ENCODE data around the gene ZDHHC9. TPM values are rescaled to one million over a fixed set of nuclear protein-coding genes. Genes with fewer than 3 reads are reported as not detected.
A peak's percentile ranks its signal among the peaks of the same experiment; 100 is the strongest.

ZDHHC9 gene
- total and polyA plus RNA-seq, 4 experiments from 2014 or later = 5.1 to 8.1 (median 5.8) TPM

DNA sequence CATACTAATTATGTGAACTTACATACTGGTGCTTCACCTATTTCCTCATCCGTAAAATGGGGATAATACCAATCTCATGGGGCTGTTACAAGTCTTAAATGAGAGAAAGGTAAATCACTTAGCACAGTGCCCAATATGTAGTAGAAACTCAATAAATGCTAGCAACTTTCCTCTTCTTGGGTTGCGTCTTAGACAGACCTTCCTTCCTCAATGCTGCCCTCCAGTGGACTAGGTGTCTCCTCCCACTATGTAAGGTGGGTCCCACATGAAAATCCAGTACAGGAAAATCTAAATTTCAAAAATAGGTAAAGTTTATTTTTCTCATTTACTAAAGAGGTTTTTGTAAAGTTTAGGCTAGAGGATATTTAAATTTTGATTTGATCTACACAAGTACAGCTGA, 20.6 kb downstream of the ZDHHC9 start:
- POLR2A ChIA-PET (ENCODE audit: partially characterized antibody) = interaction anchor here (1.2 to 2.2 kb wide), 4 partner anchors 42 to 67 kb away, joined by 3 to 8 read pairs (median 5); no protein-coding TSS in a partner anchor
- Histone ChIP-seq H3K27me3 (ENCODE audit: insufficient read depth, low read length) (no peaks in the 10 kb centered on the region), H3K4me3 (ENCODE audit: low read length in 2 of 2) (no peak overlapping the region), H3K9me3 (ENCODE audit: control insufficient read depth in 1 of 2, low read length in 2 of 2) (no peaks in the 10 kb centered on the region), H3K4me1 (ENCODE audit: insufficient read depth, low read length) (peaks cover 10% of the 10 kb centered on the region), H3K27ac (ENCODE audit: low read depth, low read length) (no peak overlapping the region), H3K36me3 (ENCODE audit: insufficient read depth, low read length) (no peaks in the 10 kb centered on the region)
- H3K36me3 Mint-ChIP-seq = peaks cover 0 to 1% of the 10 kb centered on the region in 2 donors
- peak overlapping the region in 2 of 8 donors; percentile 57 to 69 for H3K4me3 Mint-ChIP-seq
- peak overlapping the region in 2 of 7 donors; percentile 7 to 23 for H3K27ac Mint-ChIP-seq
- no peaks in the 10 kb centered on the region for H3K9me3 Mint-ChIP-seq
- CTCF ChIA-PET (ENCODE audit: partially characterized antibody) = interaction anchor here (0.6 to 5.3 kb wide), 37 partner anchors 9 to 238 kb away, joined by 3 to 48 read pairs (median 4); partner anchors contain the start of gene APLN
- no peaks in the 10 kb centered on the region for H3K27me3 Mint-ChIP-seq
- intact Hi-C loops (cut with micrococcal nuclease) = loop anchor here (1.0 to 5.0 kb wide), 8 partner anchors 41 to 216 kb away; no protein-coding TSS in a partner anchor
- peaks cover 9 to 19% (median 11%) of the 10 kb centered on the region in 4 donors for H3K4me1 Mint-ChIP-seq
- DNase-seq = peak; percentile 38 to 62 (median 59)

DNA sequence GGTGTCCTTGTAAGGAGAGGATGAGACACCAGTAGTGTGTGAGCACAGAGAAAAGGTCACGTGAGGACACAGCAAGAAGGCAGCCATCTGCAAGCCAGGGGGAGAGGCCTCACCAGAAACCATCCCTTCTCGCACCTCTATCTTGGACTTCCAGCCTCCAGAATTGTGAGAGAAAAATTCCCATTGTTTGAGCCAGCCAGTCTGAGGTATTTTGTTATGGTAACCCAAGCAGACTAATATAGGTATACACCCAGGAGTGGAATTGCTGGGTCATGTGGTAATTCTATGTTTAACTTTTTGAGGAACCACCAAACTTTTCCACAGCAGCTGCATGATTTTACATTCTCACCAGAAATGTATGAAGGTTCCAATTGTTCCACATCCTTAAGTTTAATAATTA, 25.6 kb downstream of the ZDHHC9 start:
- DNase-seq = no peak
- Histone ChIP-seq H3K9me3 (ENCODE audit: control insufficient read depth in 1 of 2, low read length in 2 of 2) (no peaks in the 10 kb centered on the region), H3K4me1 (ENCODE audit: insufficient read depth, low read length) (no peaks in the 10 kb centered on the region), H3K27me3 (ENCODE audit: insufficient read depth, low read length) (no peaks in the 10 kb centered on the region), H3K27ac (ENCODE audit: low read depth, low read length) (no peak overlapping the region), H3K4me3 (ENCODE audit: low read length in 2 of 2) (no peak overlapping the region), H3K36me3 (ENCODE audit: insufficient read depth, low read length) (no peaks in the 10 kb centered on the region)
- CTCF ChIA-PET (ENCODE audit: partially characterized antibody) = no interaction called here
- POLR2A ChIA-PET (ENCODE audit: partially characterized antibody) = no interaction called here
- peaks cover 1 to 4% of the 10 kb centered on the region in 2 donors for H3K36me3 Mint-ChIP-seq
- no peak overlapping the region for H3K27ac Mint-ChIP-seq
- peaks cover 0 to 4% (median 2%) of the 10 kb centered on the region in 4 donors for H3K4me1 Mint-ChIP-seq
- intact Hi-C loops (cut with micrococcal nuclease) = no loop called here
- H3K27me3 Mint-ChIP-seq = no peaks in the 10 kb centered on the region
- H3K9me3 Mint-ChIP-seq = peaks cover 0 to 3% (median 0%) of the 10 kb centered on the region in 8 donors
- H3K4me3 Mint-ChIP-seq = no peak overlapping the region

DNA sequence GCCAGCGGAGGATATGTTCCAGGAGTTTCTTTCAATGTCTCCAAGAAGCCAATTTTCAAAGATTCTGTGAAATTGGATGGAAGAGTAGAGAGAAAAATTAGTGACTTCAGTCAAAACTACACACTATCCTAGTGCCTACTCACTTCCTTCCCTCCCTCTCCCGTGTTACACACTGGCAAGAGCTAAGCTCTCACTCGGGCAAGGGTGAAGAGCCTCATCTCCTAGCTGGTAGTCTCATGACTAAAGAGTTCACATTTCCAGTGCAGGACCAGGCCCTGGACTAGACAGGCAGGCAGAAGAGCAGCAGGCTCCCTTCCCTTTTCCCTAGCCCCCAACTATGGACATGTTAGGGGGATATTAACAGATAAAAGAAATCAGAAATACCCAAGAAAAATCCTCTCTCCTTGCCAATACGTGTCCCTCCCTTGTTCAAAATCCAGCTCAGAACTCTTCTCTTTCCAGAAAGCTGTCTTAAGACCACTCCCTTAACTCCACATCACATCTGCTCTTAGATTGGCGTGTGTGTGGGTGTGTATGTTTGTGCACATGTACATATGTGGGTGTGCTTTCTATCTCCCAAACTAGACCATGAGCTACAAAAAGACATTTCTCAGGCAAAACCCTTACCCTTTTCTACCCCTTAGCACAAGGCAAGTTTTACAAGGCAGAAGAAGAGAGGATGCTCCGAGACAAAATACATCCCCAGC, 29.9 kb downstream of the ZDHHC9 start:
- Histone ChIP-seq H3K27ac (ENCODE audit: low read depth, low read length) (no peak overlapping the region), H3K4me3 (ENCODE audit: low read length in 2 of 2) (no peak overlapping the region), H3K9me3 (ENCODE audit: control insufficient read depth in 1 of 2, low read length in 2 of 2) (no peaks in the 10 kb centered on the region), H3K27me3 (ENCODE audit: insufficient read depth, low read length) (no peaks in the 10 kb centered on the region), H3K36me3 (ENCODE audit: insufficient read depth, low read length) (no peaks in the 10 kb centered on the region), H3K4me1 (ENCODE audit: insufficient read depth, low read length) (peaks cover 7% of the 10 kb centered on the region)
- H3K36me3 Mint-ChIP-seq = peaks cover 4 to 6% of the 10 kb centered on the region in 2 donors
- POLR2A ChIA-PET (ENCODE audit: partially characterized antibody) = no interaction called here
- DNase-seq = no peak
- H3K4me1 Mint-ChIP-seq = peaks cover 7 to 8% (median 7%) of the 10 kb centered on the region in 4 donors
- CTCF ChIA-PET (ENCODE audit: partially characterized antibody) = interaction anchor here (1.2 to 1.4 kb wide), 2 partner anchors 10 to 152 kb away, joined by 3 to 4 read pairs; no protein-coding TSS in a partner anchor
- intact Hi-C loops (cut with micrococcal nuclease) = no loop called here
- no peak overlapping the region for H3K27ac Mint-ChIP-seq
- peaks cover 0 to 3% (median 0%) of the 10 kb centered on the region in 8 donors for H3K9me3 Mint-ChIP-seq
- no peak overlapping the region for H3K4me3 Mint-ChIP-seq
- no peaks in the 10 kb centered on the region for H3K27me3 Mint-ChIP-seq

DNA sequence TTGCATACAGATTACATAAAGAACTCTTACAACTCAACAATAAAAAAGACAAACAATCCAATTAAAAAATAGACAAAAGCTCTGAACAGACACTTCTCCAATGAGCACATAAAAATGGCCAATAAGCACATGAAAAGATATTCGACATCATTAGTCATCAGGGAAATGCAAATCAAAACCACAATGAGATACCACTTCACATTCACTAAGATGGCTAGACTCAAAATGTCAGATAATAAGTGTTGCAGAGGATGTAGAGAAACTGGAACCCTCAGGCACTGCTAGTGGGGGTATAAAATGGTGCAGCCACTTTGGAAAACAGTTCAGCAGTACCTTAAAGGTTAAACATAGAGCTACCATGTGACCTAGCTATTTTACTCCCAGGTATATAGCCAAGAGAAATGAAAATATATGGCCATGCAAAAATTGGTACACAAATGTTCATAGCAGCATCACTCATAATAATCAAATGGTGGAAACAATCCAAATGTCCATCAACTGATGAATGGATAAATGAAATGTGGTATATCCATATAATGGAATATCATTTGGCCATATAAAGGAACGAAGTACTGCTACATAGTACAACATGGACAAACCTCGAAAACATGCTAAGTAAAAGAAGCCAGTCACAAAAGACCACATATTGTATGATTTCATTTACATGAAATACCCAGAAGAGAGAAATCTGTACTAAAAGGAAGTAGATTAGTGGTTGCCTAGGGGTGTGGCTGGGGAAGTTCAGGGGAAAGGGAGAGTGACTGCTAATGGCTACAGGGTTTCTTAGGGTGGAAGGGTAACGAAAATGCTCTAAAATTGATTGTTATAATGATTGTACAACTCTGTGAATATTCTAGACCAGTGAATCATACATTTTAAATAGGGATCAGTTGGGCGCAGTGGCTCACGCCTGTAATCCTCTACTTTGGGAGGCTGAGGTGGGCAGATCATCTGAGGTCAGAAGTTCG, 34.6 kb downstream of the ZDHHC9 start:
- Histone ChIP-seq H3K4me1 (ENCODE audit: insufficient read depth, low read length) (peaks cover 10% of the 10 kb centered on the region), H3K27ac (ENCODE audit: low read depth, low read length) (no peak overlapping the region), H3K27me3 (ENCODE audit: insufficient read depth, low read length) (no peaks in the 10 kb centered on the region), H3K36me3 (ENCODE audit: insufficient read depth, low read length) (no peaks in the 10 kb centered on the region), H3K4me3 (ENCODE audit: low read length in 2 of 2) (no peak overlapping the region), H3K9me3 (ENCODE audit: control insufficient read depth in 1 of 2, low read length in 2 of 2) (no peaks in the 10 kb centered on the region)
- no peak overlapping the region for H3K27ac Mint-ChIP-seq
- CTCF ChIA-PET (ENCODE audit: partially characterized antibody) = interaction anchor here (1.3 to 2.0 kb wide), 3 partner anchors 14 to 171 kb away, joined by 3 to 6 read pairs (median 3); no protein-coding TSS in a partner anchor
- H3K9me3 Mint-ChIP-seq = no peaks in the 10 kb centered on the region
- no peaks in the 10 kb centered on the region for H3K27me3 Mint-ChIP-seq
- DNase-seq = no peak
- no peak overlapping the region for H3K4me3 Mint-ChIP-seq
- peaks cover 7 to 9% of the 10 kb centered on the region in 2 donors for H3K36me3 Mint-ChIP-seq
- intact Hi-C loops (cut with micrococcal nuclease) = no loop called here
- POLR2A ChIA-PET (ENCODE audit: partially characterized antibody) = interaction anchor here (1.3 kb wide), 1 partner anchor 10 kb away, joined by 4 read pairs; no protein-coding TSS in a partner anchor
- peaks cover 10 to 16% (median 15%) of the 10 kb centered on the region in 4 donors for H3K4me1 Mint-ChIP-seq

DNA sequence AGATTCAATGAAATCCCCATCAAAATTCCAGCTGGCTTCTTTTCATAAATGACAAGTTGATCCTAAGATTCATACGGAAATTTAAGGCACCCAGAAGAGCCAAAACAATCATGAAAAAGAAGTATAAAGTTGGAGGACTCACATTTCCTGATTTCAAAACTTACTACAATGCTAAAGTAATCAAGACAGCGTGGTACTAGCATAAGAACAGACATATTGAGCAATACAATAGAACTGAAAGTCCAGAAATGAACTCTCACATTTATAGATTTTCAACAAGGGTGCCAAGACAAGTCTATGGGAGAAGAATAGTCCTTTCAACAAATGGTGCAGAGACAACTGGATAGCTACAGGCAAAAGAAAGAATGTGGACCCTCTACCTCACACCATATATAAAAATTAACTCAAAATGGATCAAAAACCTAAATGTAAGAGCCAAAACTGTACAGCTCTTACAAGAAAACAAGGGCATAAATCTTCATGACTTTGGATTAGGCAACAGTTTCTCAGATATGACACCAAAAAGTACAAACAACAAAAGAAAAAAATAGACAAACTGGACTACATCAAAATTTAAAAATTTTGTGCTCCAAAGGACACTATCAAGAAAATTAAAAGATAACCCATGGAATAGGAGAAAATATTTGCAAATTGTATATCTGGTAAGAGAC, 35.4 kb downstream of the ZDHHC9 start:
- POLR2A ChIA-PET (ENCODE audit: partially characterized antibody) = interaction anchor here (1.3 kb wide), 1 partner anchor 10 kb away, joined by 4 read pairs; no protein-coding TSS in a partner anchor
- Histone ChIP-seq H3K4me1 (ENCODE audit: insufficient read depth, low read length) (peaks cover 10% of the 10 kb centered on the region), H3K36me3 (ENCODE audit: insufficient read depth, low read length) (no peaks in the 10 kb centered on the region), H3K27me3 (ENCODE audit: insufficient read depth, low read length) (no peaks in the 10 kb centered on the region), H3K27ac (ENCODE audit: low read depth, low read length) (no peak overlapping the region), H3K9me3 (ENCODE audit: control insufficient read depth in 1 of 2, low read length in 2 of 2) (no peaks in the 10 kb centered on the region), H3K4me3 (ENCODE audit: low read length in 2 of 2) (no peak overlapping the region)
- Mint-ChIP-seq H3K27ac (no peak overlapping the region), H3K4me1 (peaks cover 10 to 16% (median 15%) of the 10 kb centered on the region in 4 donors), H3K4me3 (no peak overlapping the region), H3K36me3 (peaks cover 7 to 9% of the 10 kb centered on the region in 2 donors), H3K27me3 (no peaks in the 10 kb centered on the region), H3K9me3 (no peaks in the 10 kb centered on the region)
- CTCF ChIA-PET (ENCODE audit: partially characterized antibody) = interaction anchor here (1.3 to 2.0 kb wide), 2 partner anchors 15 to 170 kb away, joined by 3 to 6 read pairs; no protein-coding TSS in a partner anchor
- intact Hi-C loops (cut with micrococcal nuclease) = no loop called here
- DNase-seq = no peak

DNA sequence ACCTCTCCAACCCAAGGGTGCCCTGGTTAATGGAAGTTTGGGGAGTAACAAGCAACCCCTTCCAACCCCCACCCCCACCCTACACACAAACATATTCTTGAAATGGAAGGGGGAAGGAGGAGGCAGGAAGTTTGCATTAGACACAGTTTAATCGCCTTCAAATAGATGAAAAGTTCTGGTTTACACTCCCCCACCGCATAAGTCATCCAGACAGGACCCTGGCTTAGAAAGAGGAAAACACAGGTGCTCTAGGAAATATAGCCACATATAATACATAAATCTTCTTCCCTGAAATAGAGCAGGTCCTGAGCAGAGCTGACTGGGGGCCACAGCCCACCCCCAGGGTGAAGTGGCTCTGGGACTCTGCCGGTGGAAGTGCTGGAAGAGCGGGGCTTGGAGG, 38.9 kb downstream of the ZDHHC9 start:
- no peak overlapping the region for H3K4me3 ChIP-seq (ENCODE audit: low read length in 2 of 2)
- H3K27me3 ChIP-seq (ENCODE audit: insufficient read depth, low read length) = no peaks in the 10 kb centered on the region
- Mint-ChIP-seq H3K27ac (no peak overlapping the region), H3K9me3 (no peaks in the 10 kb centered on the region), H3K27me3 (no peaks in the 10 kb centered on the region), H3K36me3 (peaks cover 4 to 13% of the 10 kb centered on the region in 2 donors), H3K4me3 (no peak overlapping the region), H3K4me1 (peaks cover 8 to 16% (median 15%) of the 10 kb centered on the region in 4 donors)
- H3K4me1 ChIP-seq (ENCODE audit: insufficient read depth, low read length) = peaks cover 10% of the 10 kb centered on the region
- H3K27ac ChIP-seq (ENCODE audit: low read depth, low read length) = no peak overlapping the region
- intact Hi-C loops (cut with micrococcal nuclease) = no loop called here
- CTCF ChIA-PET (ENCODE audit: partially characterized antibody) = no interaction called here
- no peak for DNase-seq
- no peaks in the 10 kb centered on the region for H3K9me3 ChIP-seq (ENCODE audit: control insufficient read depth in 1 of 2, low read length in 2 of 2)
- POLR2A ChIA-PET (ENCODE audit: partially characterized antibody) = interaction anchor here (39.3 kb wide), 1 partner anchor 36 kb away, joined by 1390 read pairs; the partner anchor contains the start of gene SASH3
- H3K36me3 ChIP-seq (ENCODE audit: insufficient read depth, low read length) = no peaks in the 10 kb centered on the region
